Measurements from ENCODE around the gene RNF223. TPM values are rescaled to one million over a fixed set of nuclear protein-coding genes. Genes with fewer than 3 reads are reported as not detected.

RNF223 gene
- total and polyA plus RNA-seq, 2 of the 8 experiments (the other 6 are each of a cell fraction or from before 2014, with no cell fraction given), result not detected

GRCh38 chr1:1092149-1092855 lies 18.2 kb upstream of the RNF223 start:
- Histone ChIP-seq H2AFZ (ENCODE audit: low read length) (no peak overlapping the region), H4K5ac (ENCODE audit: insufficient read length, low read depth, low read length) (no peak overlapping the region), H3K4me3 (ENCODE audit: extremely low read depth in 1 of 4, insufficient read depth in 2 of 4, low read depth in 3 of 4, low read length in 4 of 4) (no peak overlapping the region), H3K18ac (ENCODE audit: extremely low read depth, low read length) (no peak overlapping the region), H4K91ac (replicated peaks; ENCODE audit: insufficient read length, low read length) (no peak overlapping the region), H2BK15ac (ENCODE audit: low read length) (no peak overlapping the region), H4K8ac (ENCODE audit: extremely low read depth, insufficient read depth, low read length) (no peak overlapping the region), H3K36me3 (ENCODE audit: control insufficient read depth in 2 of 4, insufficient read depth in 4 of 4, low read length in 3 of 4) (no peaks in the 10 kb centered on the region), H3K9me3 (ENCODE audit: insufficient read depth in 2 of 2, low read depth in 1 of 2, low read length in 1 of 2) (peaks cover 8 to 20% of the 10 kb centered on the region in 2 experiments; a peak in 3 of 4 replicates), H3K79me1 (ENCODE audit: low read depth, low read length) (no peaks in the 10 kb centered on the region), H2BK20ac (ENCODE audit: low read length) (no peak overlapping the region), H4K20me1 (replicated peaks in 1 of 2; ENCODE audit: control insufficient read depth in 1 of 2, insufficient read depth in 2 of 2, low read length in 2 of 2) (no peaks in the 10 kb centered on the region), H3K27me3 (replicated peaks in 1 of 4; ENCODE audit: control insufficient read depth in 3 of 4, extremely low read depth in 1 of 4, insufficient read depth in 3 of 4, low read length in 3 of 4) (peaks cover 0 to 2% (median 0%) of the 10 kb centered on the region in 4 experiments; a peak in 1 of 7 replicates), H3K23ac (ENCODE audit: insufficient read length) (no peak overlapping the region), H3K4me1 (replicated peaks in 1 of 4; ENCODE audit: control insufficient read depth in 3 of 4, insufficient read depth in 4 of 4, low read length in 3 of 4) (no peaks in the 10 kb centered on the region), H3K14ac (ENCODE audit: insufficient read length) (no peak overlapping the region), H2AK5ac (ENCODE audit: low read depth, low read length) (no peak overlapping the region), H2BK120ac (replicated peaks; ENCODE audit: low read depth, low read length) (no peak overlapping the region), H3K23me2 (ENCODE audit: low read depth, low read length) (no peaks in the 10 kb centered on the region), H3K56ac (replicated peaks; ENCODE audit: insufficient read length, low read depth, low read length) (no peak overlapping the region), H3K4ac (replicated peaks; ENCODE audit: insufficient read length, low read depth, low read length) (no peak overlapping the region), H2BK5ac (ENCODE audit: low read depth, low read length) (no peak overlapping the region), H3K27ac (ENCODE audit: low read depth, low read length) (no peak overlapping the region), H3K9ac (replicated peaks in 1 of 4; ENCODE audit: extremely low read depth in 1 of 4, low read depth in 3 of 4, low read length in 3 of 4) (no peak overlapping the region), H3K4me2 (ENCODE audit: insufficient read depth in 1 of 2, low read depth in 2 of 2, low read length in 2 of 2) (no peak overlapping the region), H2BK12ac (ENCODE audit: low read depth, low read length) (no peak overlapping the region), H3K79me2 (ENCODE audit: control insufficient read depth in 1 of 2, insufficient read depth in 2 of 2, low read length in 2 of 2) (no peaks in the 10 kb centered on the region)
- 89% methylated on average over 20 of the region's 28 CpGs; no CpG with 5 or more reads in 1 of the 2 experiments for WGBS, 2 experiments (ENCODE audit: extremely low coverage in 1 of 2, insufficient coverage in 1 of 2, insufficient read length in 1 of 2, insufficient replicate concordance in 2 of 2, low coverage in 1 of 2, low lambda C conversion rate in 2 of 2, missing lambda C conversion rate in 1 of 2)
- POLR2A ChIA-PET (ENCODE audit: partially characterized antibody), result interaction anchor here (1.1 to 1.6 kb wide), 3 partner anchors 9 to 13 kb away, joined by 3 to 6 read pairs (median 6); no protein-coding TSS in a partner anchor
- FAIRE-seq (no peak), DNase-seq (ENCODE audit: low read depth in 1 of 2, low spot score in 2 of 2) (no peak)
- CTCF ChIA-PET (ENCODE audit: partially characterized antibody), result interaction anchor here (1.2 kb wide), 1 partner anchor 199 kb away, joined by 3 read pairs; no protein-coding TSS in a partner anchor
- TF ChIP-seq E2F6 (IDR thresholded peaks at IDR 0.05), result no peak
- no peak for TF ChIP-seq TCF12 (IDR thresholded peaks at IDR 0.05; ENCODE audit: low read depth, low read length)
- no peak for TF ChIP-seq NANOG (IDR thresholded peaks at IDR 0.05; ENCODE audit: insufficient read depth, low read depth, low read length, poor library complexity, severe bottlenecking)
- TF ChIP-seq CBX5 (IDR thresholded peaks at IDR 0.05; ENCODE audit: low read depth, low read length), result no peak
- no peak for TF ChIP-seq EP300 (IDR thresholded peaks at IDR 0.05; ENCODE audit: borderline replicate concordance in 1 of 2, low read depth in 2 of 2, low read length in 2 of 2)
- no peak for TF ChIP-seq SRF (IDR thresholded peaks at IDR 0.05; ENCODE audit: low read depth, low read length)

Data from H1 (cell line).